ENCODE data around the gene ATP2A2. TPM values are rescaled to one million over a fixed set of nuclear protein-coding genes. Genes with fewer than 3 reads are reported as not detected.

ATP2A2 gene
- total and polyA plus RNA-seq, 2 of the 8 experiments (the other 6 are each of a cell fraction or from before 2014, with no cell fraction given), result 86.1 to 271 TPM

DNA sequence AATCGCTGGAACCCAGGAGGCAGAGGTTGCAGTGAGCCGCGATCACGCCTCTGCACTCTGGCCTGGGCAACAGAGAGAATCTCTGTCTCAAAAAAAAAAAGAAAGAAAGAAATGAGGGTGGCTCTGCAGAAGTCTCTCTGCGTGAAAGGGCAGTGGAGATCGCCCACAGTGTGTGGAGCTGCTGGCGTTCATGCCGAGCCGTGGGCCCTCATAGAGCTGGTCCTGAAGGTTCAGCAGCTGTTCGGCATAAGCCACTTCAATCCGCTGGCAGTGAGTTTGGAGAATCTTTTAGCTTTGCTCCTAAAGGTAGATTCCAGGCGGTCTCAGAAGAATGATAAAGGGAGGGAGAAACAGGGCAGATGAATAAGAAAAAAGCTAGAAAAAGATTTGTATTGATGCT lies 36.7 kb upstream of the ATP2A2 start (continued):
- TF ChIP-seq BCL11A (IDR thresholded peaks at IDR 0.05; ENCODE audit: low read depth in 2 of 2, low read length in 2 of 2), result no peak
